PC-3 (cell line): Measurements from ENCODE around the gene SAMHD1. TPM values are rescaled to one million over a fixed set of nuclear protein-coding genes. Genes with fewer than 3 reads are reported as not detected.

Experiments used
- ATAC-seq: fragments of 200-7000 bp; cut with Tn5 transposase; 2 replicates; pipeline ENCODE4 v1.9.1; 2020; ENCODE audit warnings: mild to moderate bottlenecking, moderate library complexity
- BruUV-seq: library from RNA; stranded (reverse); fragments of 400-500 nt; replicated peaks from 2 replicates; lab custom pipeline; 2021; lab: Mats Ljungman, UMichigan
- CTCF ChIA-PET: fragments of 300-600 bp; sonication (Branson Sonifier 250); formaldehyde crosslinking; loops from one replicate; lab custom pipeline; 2022; ENCODE audit warnings: antibody characterized with exemption; lab: Charles Lee
- POLR2A ChIA-PET: fragments of 300-600 bp; sonication (Branson Sonifier 250); formaldehyde crosslinking; loops from one replicate; lab custom pipeline; 2022; ENCODE audit warnings: antibody characterized with exemption; ENCODE audit not compliant: unreplicated experiment; lab: Charles Lee
- DNase-seq: peaks from one replicate; pipeline ENCODE4 v3.0.0-alpha.2; 2015
- H2AFZ ChIP-seq: fragments of 300-600 bp; sonication (generic); 2 replicates; pipeline ENCODE4 v1.6.0; 2016; ENCODE audit warnings: antibody characterized with exemption, low read length
- H3F3A ChIP-seq: fragments of 300-600 bp; sonication (generic); one replicate; pipeline ENCODE4 v1.6.0; 2017; ENCODE audit warnings: antibody characterized with exemption, low read length, control low read depth, mild to moderate bottlenecking; ENCODE audit not compliant: unreplicated experiment
- H3K27ac ChIP-seq: fragments of 300-600 bp; sonication (generic); 2 replicates; pipeline ENCODE4 v1.5.1; 2016; ENCODE audit warnings: mild to moderate bottlenecking, low read length
- H3K27me3 ChIP-seq: fragments of 300-600 bp; sonication (generic); 2 replicates; pipeline ENCODE4 v1.6.1; 2016; ENCODE audit warnings: low read length, mixed read lengths
- H3K36me3 ChIP-seq: fragments of 300-600 bp; sonication (generic); 2 replicates; pipeline ENCODE4 v1.6.1; 2016; ENCODE audit warnings: low read depth, mixed run types, low read length, mixed read lengths
- H3K4me1 ChIP-seq: fragments of 300-600 bp; sonication (generic); 2 replicates; pipeline ENCODE4 v1.5.1; 2016; ENCODE audit warnings: low read length; ENCODE audit not compliant: insufficient read depth
- H3K4me2 ChIP-seq: fragments of 300-600 bp; sonication (generic); 2 replicates; pipeline ENCODE4 v1.6.0; 2016; ENCODE audit warnings: low read length
- H3K4me3 ChIP-seq: fragments of 300-600 bp; sonication (generic); 2 replicates; pipeline ENCODE4 v1.5.1; 2016; ENCODE audit warnings: mild to moderate bottlenecking, low read length, mixed read lengths
- H3K79me2 ChIP-seq: fragments of 300-600 bp; sonication (generic); 2 replicates; pipeline ENCODE4 v1.6.1; 2017; ENCODE audit warnings: low read length, mixed read lengths
- H3K9ac ChIP-seq: fragments of 300-600 bp; sonication (generic); 2 replicates; pipeline ENCODE4 v1.6.0; 2016; ENCODE audit warnings: mild to moderate bottlenecking, low read length
- H3K9me2 ChIP-seq: fragments of 300-600 bp; sonication (generic); replicated peaks from 2 replicates; pipeline ENCODE4 v1.6.1; 2016; ENCODE audit warnings: mixed run types, low read length, mixed read lengths
- H3K9me3 ChIP-seq: fragments of 300-600 bp; sonication (generic); 2 replicates; pipeline ENCODE4 v1.6.1; 2016; ENCODE audit warnings: low read length, mixed read lengths
- H4K20me1 ChIP-seq: fragments of 300-600 bp; sonication (generic); 2 replicates; pipeline ENCODE4 v1.6.1; 2016; ENCODE audit warnings: low read length, mixed read lengths
- EZH2 ChIP-seq: fragments of 300-600 bp; sonication (generic); IDR thresholded peaks from one replicate; pipeline ENCODE4 v1.6.1; 2017; ENCODE audit warnings: antibody characterized with exemption, mild to moderate bottlenecking, low read length; ENCODE audit not compliant: unreplicated experiment
- EZH2phosphoT487 ChIP-seq: fragments of 300-600 bp; sonication (generic); IDR thresholded peaks from 2 replicates; pipeline ENCODE4 v1.6.1; 2018; ENCODE audit warnings: mild to moderate bottlenecking, antibody characterized with exemption, low read length, borderline replicate concordance
- intact Hi-C: fragments of 100-400 bp; cut with micrococcal nuclease; formaldehyde crosslinking; loops from 2 replicates; pipeline ENCODE4 v1.9.0; 2023
- total RNA-seq: library from RNA; depleted of rRNA; stranded (reverse); fragments of >200 nt; gene quantifications from 2 replicates; pipeline ENCODE4 v1.2.3, GENCODE V29; 2014
- TF ChIP-seq, protein P1 (sequence below): fragments of 300-600 bp; sonication (generic); conservative IDR thresholded peaks from 2 replicates; pipeline ENCODE4 v1.5.1; 2017; ENCODE audit warnings: antibody characterized with exemption, low read depth, mild to moderate bottlenecking, low read length

The SAMHD1 gene
- total RNA-seq, 1 experiment from 2014 or later, result 24.2 TPM

DNA sequence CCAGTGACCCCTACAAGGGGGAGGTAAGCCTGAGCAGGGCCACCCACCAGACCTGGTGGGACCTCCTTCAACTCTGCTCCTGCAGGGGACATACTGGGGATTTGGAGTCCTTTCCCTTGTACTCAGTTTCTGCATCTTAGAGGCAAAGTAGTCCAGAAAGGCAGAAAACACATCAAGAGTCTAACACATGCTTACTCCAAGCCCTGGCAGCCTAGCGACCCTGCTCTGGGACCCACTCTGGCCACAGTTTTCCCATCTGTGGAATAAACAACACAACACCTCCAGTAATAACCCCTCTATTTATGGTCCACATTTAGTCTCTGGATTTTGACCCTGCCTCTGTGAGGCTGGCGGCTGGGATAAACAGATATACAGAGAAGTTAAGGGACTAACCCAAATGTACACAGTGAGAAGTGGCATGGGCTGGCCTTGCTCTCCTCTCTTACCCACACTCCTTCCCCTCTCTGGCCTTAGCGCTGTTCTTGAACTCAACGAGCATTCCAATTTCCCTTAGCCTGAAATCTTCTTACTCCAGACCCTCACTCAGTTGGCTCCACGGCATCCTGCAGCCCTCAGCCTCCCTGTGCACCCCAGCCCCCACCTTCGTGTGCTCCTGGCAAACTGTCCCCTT lies 91.7 kb downstream of the SAMHD1 start:
- ChIA-PET CTCF (interaction anchor here (0.6 to 1.0 kb wide), 2 partner anchors 24 to 60 kb away, joined by 3 read pairs; no protein-coding TSS in a partner anchor), POLR2A (no interaction called here)
- Histone ChIP-seq H4K20me1 (0 out of 2 replicates have a peak, but pooled peaks cover 4% of the 10 kb centered on the region), H3K9me2 (no peaks in the 10 kb centered on the region), H3K27ac (no peak overlapping the region), H3K79me2 (peaks cover 74% of the 10 kb centered on the region), H3K36me3 (0 out of 2 replicates have a peak, but pooled peaks cover 3% of the 10 kb centered on the region), H3K4me3 (no peak overlapping the region), H2AFZ (no peak overlapping the region), H3K27me3 (no peaks in the 10 kb centered on the region), H3K9me3 (no peaks in the 10 kb centered on the region), H3K9ac (no peak overlapping the region), H3K4me2 (no peak overlapping the region), H3K4me1 (peaks cover 34% of the 10 kb centered on the region), H3F3A (no peaks in the 10 kb centered on the region)
- intact Hi-C loops, result loop anchor here (10.0 kb wide), 1 partner anchor 255 kb away; the partner anchor contains the start of gene RAB5IF
- TF ChIP-seq EZH2 (no peak), EZH2phosphoT487 (no peak)
- TF ChIP-seq, protein P1, sequence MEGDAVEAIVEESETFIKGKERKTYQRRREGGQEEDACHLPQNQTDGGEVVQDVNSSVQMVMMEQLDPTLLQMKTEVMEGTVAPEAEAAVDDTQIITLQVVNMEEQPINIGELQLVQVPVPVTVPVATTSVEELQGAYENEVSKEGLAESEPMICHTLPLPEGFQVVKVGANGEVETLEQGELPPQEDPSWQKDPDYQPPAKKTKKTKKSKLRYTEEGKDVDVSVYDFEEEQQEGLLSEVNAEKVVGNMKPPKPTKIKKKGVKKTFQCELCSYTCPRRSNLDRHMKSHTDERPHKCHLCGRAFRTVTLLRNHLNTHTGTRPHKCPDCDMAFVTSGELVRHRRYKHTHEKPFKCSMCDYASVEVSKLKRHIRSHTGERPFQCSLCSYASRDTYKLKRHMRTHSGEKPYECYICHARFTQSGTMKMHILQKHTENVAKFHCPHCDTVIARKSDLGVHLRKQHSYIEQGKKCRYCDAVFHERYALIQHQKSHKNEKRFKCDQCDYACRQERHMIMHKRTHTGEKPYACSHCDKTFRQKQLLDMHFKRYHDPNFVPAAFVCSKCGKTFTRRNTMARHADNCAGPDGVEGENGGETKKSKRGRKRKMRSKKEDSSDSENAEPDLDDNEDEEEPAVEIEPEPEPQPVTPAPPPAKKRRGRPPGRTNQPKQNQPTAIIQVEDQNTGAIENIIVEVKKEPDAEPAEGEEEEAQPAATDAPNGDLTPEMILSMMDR, result no peak
- BruUV-seq, result no TSS peak
- DNase-seq (no peak), ATAC-seq (no peak)

DNA sequence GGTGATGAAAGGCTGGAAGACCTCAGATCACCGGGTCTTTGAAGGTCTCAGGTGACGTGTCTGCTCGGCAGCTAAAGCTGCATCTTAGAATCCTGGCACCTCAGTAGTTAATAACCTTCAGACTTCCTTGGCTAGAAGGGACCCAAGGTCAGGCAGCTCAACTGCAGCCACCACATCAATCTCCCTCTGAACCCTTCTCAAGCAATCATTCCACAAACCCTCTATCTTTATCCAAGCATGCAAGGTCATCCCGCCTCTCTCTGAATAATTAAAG lies 92.3 kb downstream of the SAMHD1 start:
- Histone ChIP-seq H3K4me1 (peaks cover 34% of the 10 kb centered on the region), H3K27ac (no peak overlapping the region), H3K9ac (no peak overlapping the region), H2AFZ (no peak overlapping the region), H3K9me3 (no peaks in the 10 kb centered on the region), H3K4me2 (no peak overlapping the region), H3K36me3 (0 out of 2 replicates have a peak, but pooled peaks cover 3% of the 10 kb centered on the region), H3K4me3 (no peak overlapping the region), H4K20me1 (0 out of 2 replicates have a peak, but pooled peaks cover 4% of the 10 kb centered on the region), H3K79me2 (peaks cover 80% of the 10 kb centered on the region), H3F3A (no peaks in the 10 kb centered on the region), H3K9me2 (no peaks in the 10 kb centered on the region), H3K27me3 (no peaks in the 10 kb centered on the region)
- ATAC-seq (no peak), DNase-seq (no peak)
- no TSS peak for BruUV-seq
- POLR2A ChIA-PET, result no interaction called here
- TF ChIP-seq, protein P1, result no peak
- TF ChIP-seq EZH2 (no peak), EZH2phosphoT487 (no peak)
- CTCF ChIA-PET, result interaction anchor here (0.6 kb wide), 2 partner anchors 61 to 114 kb away, joined by 3 to 5 read pairs; no protein-coding TSS in a partner anchor
- intact Hi-C loops, result no loop called here
